Measurements from ENCODE around the gene DQX1.

DQX1 gene

DNA sequence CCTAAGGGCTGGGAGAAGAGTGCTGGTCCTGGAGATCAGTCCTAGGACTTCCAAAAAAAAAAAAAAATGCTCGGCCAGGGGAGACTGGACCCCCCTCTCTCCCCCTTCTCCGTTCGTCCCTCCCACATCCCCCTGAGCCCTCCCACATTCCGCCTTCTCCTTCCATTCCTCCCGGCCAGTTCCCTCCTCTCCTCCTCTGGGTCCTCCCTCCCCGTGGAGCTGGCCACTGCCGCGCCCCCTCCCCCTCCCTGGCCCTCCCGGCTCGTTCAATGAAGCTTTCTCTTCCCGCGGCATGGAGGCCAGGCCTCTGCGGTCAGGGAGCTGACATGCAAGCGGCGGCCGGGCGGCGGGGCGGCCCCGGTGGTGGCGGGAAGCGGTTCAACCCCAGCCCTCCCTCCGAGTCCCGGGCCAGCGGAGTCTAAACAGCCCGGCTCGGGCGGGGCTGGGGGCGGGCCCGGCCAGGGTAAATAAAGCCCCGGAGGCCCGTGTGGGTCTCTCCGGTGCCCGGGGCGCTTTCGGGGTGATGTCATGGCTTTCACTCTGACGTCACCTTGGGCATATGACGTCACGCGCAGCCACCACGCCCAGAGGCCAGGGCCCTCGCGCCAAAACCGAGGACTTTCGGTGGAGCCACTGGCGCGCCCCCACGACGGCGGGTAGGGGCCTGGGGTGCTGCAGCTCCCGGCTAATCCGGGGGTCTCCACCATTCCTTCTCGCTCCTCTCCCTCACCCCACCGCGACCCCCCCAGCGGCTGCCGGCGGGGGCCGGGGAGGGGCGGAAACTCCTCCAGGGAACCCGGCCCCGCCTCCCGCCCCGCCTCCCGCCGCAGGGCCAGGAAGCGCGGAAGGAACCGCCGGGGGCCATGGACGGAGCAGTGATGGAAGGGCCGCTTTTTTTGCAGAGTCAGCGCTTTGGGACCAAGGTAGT is 28.1 kb upstream of the DQX1 start, which contains the start of the genes DOK1 and LOXL3:
TSS of gene DOK1 (plus strand) at position 829 of the 928 bp plus-strand sequence. CDS start at position 864, 35 bp downstream.
TSS of gene LOXL3 (minus strand) at position 51 of the 928 bp plus-strand sequence. CDS start 1,308 bp downstream, outside the sequence.
- DNase-seq (ENCODE audit: low read depth): peak; percentile 95
- H3K4me3 ChIP-seq (ENCODE audit: low read length): peak within 1 kb of the TSS; percentile 95
- TF ChIP-seq, protein P1, sequence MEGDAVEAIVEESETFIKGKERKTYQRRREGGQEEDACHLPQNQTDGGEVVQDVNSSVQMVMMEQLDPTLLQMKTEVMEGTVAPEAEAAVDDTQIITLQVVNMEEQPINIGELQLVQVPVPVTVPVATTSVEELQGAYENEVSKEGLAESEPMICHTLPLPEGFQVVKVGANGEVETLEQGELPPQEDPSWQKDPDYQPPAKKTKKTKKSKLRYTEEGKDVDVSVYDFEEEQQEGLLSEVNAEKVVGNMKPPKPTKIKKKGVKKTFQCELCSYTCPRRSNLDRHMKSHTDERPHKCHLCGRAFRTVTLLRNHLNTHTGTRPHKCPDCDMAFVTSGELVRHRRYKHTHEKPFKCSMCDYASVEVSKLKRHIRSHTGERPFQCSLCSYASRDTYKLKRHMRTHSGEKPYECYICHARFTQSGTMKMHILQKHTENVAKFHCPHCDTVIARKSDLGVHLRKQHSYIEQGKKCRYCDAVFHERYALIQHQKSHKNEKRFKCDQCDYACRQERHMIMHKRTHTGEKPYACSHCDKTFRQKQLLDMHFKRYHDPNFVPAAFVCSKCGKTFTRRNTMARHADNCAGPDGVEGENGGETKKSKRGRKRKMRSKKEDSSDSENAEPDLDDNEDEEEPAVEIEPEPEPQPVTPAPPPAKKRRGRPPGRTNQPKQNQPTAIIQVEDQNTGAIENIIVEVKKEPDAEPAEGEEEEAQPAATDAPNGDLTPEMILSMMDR (conservative IDR thresholded peaks at IDR 0.05; ENCODE audit: low read length): no peak

DNA sequence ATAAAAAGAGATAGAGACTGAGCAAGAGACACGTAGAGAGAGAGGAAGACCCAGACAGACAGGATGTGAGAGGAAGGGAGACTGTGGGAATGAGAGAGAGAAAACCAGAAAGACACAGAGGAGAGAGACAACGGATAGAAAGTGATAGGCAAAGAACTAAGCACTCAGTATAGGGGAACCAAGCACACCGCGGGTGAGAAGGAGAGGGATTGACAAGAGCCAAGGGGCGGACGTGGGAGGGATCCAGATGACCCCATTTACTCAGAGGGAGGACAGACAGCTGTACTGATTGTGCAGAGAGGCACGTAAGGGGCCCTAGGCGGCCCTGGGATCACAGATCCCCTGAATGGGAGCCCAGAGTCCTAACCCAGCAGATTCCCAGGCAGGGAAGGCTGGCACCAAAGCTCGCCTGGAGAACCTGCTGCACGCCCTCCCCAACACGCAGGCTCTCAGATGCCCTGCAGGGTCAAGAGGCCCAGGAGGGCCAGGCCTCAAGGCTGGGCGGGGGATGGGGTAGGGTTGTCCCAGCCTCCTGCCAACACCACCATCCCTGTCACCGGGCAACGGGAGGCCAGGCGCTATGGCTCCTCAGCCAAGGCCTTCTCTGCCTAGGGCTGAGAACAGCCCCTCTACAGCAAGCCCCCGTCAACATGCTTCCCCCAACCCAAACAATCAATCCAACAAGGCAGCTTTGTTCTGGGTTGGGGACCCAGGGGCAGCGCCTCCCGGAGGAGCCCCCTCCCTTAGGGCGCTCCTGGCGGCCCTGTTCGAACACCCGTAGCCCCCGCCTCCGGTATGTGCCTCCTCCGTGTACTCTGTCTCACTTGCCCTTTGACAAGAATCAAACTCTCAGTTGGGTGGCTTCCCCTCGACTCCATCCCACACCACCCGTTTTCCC is 27.1 kb upstream of the DQX1 start:
- TF ChIP-seq, protein P1 (conservative IDR thresholded peaks at IDR 0.05; ENCODE audit: low read length): no peak
- peak; percentile 29 for DNase-seq (ENCODE audit: low read depth)
- peak overlapping the region; percentile 95 for H3K4me3 ChIP-seq (ENCODE audit: low read length)

DNA sequence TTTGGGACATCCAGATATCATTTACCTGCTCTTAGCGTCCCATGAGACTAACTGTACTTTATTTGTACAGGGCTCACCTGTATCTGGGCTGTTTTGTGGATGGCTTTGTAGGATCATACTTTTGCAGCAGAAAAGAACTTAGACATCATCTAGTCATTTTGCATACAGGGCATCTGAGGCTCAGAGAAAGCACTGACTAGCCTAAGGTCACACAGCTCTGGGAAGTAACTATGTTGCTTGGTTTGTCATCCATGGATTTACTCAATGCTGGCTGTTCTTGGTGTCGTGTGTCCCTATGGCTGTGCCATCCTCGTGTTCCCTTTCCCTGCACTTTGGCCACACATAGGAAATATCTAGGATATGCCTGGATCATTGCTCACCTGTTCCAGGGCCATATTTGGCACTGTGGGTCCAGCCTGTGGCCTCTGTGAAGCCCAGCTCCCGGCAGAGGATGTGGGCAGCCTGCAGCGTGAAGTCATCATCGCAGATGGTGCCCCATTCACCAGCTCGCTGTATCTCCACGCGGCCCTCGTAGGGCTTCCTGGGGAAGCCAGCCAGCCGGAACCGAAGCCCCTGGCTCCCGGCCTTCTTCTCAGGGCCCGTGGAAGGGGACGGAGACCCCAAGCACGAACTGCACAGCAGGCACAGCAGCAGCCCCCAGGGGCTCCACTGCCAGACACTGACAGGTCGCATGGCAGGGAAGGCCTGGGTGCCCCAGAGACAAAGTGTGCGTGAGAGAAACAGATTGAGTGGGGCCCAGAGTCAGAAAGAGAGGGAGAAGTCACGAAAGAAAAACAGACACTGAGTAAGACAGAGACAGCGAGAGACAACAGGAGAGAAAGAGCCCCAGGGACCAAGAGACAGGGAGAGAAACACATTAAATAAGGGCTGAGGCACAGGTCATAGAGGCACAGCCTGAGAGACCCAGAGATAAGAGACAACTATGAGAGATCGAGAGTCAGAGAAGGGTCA is 26.2 kb upstream of the DQX1 start:
- TF ChIP-seq, protein P1 (conservative IDR thresholded peaks at IDR 0.05; ENCODE audit: low read length): no peak
- H3K4me3 ChIP-seq (ENCODE audit: low read length): peak overlapping the region; percentile 95
- DNase-seq (ENCODE audit: low read depth): no peak

DNA sequence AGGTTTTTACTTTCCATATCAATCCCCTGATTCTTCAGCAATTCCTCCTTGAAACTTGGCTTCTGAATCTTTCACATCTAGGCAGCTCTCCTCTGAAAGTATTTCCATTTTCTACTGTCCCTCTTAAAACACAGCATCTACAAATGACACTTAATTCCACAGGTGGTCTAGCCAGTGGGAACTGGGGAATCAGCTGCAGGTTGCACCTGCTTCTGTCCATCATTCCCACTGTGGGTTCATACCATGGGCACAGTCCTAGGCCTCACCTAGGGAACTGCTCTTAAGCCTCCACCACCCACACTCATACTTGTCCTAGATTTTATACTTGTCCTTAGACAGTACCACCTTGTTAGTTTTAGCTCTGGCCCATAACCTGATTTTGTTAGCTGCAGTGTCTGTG is 25.5 kb upstream of the DQX1 start:
- H3K4me3 ChIP-seq (ENCODE audit: low read length): peak overlapping the region; percentile 1; the same call in 1 of the 2 replicates
- no peak for DNase-seq (ENCODE audit: low read depth)
- TF ChIP-seq, protein P1 (conservative IDR thresholded peaks at IDR 0.05; ENCODE audit: low read length): no peak

DNA sequence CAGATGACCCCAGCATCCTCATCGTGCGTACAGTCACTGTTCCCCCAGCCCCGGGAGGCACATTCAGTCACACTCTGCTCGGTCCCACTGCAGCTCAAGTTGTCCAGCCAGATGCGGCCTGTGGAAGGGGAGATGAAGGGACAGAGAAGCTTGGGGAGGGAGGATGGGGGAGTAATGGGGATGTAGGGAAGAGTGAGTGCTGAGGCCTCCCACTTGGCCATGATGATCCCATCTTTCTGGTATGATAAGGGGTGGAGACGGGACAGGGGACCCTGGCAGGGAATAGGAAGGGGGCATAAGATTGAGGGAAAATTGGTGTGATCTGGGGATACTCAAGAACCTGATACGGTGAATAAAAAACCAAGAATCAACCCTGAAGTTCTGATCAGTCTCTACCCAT is 24.2 kb upstream of the DQX1 start:
- H3K4me3 ChIP-seq (ENCODE audit: low read length): peak overlapping the region; percentile 12; the same call in 1 of the 2 replicates
- no peak for DNase-seq (ENCODE audit: low read depth)
- TF ChIP-seq, protein P1 (conservative IDR thresholded peaks at IDR 0.05; ENCODE audit: low read length): no peak
